Measurements from ENCODE around the gene MTX3.

DNA sequence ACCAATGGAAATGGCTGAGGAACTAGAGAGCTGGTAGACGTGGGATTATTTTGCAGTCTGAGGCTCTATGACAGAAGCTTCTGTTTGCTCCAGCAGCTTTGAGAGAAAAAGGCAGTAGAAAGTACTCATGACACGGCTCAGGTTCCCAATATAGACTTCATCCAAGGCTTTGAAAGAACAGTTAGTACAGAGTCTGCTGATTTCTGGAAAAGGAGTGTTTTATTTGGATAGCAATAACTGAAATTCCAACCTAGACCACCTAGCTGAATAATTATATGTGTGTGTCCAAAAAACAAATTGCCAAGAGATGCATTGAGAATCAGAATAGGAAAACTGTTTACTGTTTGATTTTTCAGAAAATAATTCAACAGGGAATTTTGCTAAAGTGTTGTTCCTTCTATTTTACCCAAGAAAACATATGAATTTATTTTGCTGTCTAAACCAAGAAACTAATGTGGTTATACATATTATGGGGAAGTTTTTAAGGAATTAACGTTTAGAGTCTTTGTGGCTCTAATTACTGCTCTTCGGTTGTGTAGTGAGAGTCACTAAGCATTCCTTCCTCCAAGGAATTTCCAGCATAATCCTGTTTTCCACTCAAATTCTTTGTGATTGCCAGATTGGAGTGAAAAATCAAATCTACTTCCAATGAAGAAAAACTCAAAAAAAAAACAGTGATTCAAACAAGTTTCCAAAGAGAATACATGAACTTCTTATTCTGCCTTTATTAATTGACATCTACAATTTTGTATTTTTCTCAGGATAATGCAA lies 18.1 kb upstream of the MTX3 start:
- TF ChIP-seq CTCF (IDR thresholded peaks at IDR 0.05) (no peak), ZFX (IDR thresholded peaks at IDR 0.05; ENCODE audit: borderline replicate concordance) (no peak)
